HEK293 (cell line): ENCODE data around the gene CCDC170.
A peak's percentile ranks its signal among the peaks of the same experiment; 100 is the strongest.

Source experiments
- CTCF ChIA-PET: fragments of 350-600 bp; formaldehyde crosslinking; extraction: SDS; loops from one replicate; lab custom pipeline; 2021; ENCODE audit warnings: antibody characterized with exemption; lab: Yijun Ruan, JAX
- POLR2A ChIA-PET: fragments of 300-600 bp; formaldehyde crosslinking; extraction: SDS; loops from one replicate; lab custom pipeline; 2020; ENCODE audit warnings: antibody characterized with exemption, inconsistent platforms; lab: Yijun Ruan, JAX
- H3K27ac ChIP-seq: fragments of 200-500 bp; sonication (Bioruptor generic); 2 replicates; pipeline ENCODE4 v1.5.1; 2014; ENCODE audit warnings: low read depth, low read length, control low read depth, inconsistent platforms; ENCODE audit errors: extremely low read depth
- H3K36me3 ChIP-seq, 2 experiments: fragments of 200-500 bp in 1 of 2; sonication (Bioruptor generic) in 1 of 2; 1 replicate in 1 of 2; 2 replicates in 1 of 2; pipeline ENCODE4 v1.5.1; 2014 to 2017; ENCODE audit warnings: inconsistent platforms in 2 of 2, low read length in 2 of 2; ENCODE audit not compliant: control insufficient read depth in 2 of 2, insufficient read depth in 1 of 2
- H3K4me1 ChIP-seq: fragments of 200-500 bp; sonication (Bioruptor generic); 2 replicates; pipeline ENCODE4 v1.5.1; 2014; ENCODE audit warnings: mild to moderate bottlenecking, low read length, inconsistent platforms; ENCODE audit not compliant: control insufficient read depth, insufficient read depth
- H3K4me3 ChIP-seq: 2 replicates; pipeline ENCODE4 v1.5.1; 2011; ENCODE audit warnings: low read depth, mild to moderate bottlenecking, control low read depth, low read length, moderate library complexity
- H3K9me3 ChIP-seq: fragments of 200-500 bp; sonication (Bioruptor generic); 2 replicates; pipeline ENCODE4 v1.5.1; 2014; ENCODE audit warnings: low read depth, low read length, inconsistent platforms; ENCODE audit not compliant: control insufficient read depth, insufficient read depth
- BCL11B ChIP-seq: fragments of 450-650 bp; formaldehyde crosslinking; IDR thresholded peaks from 2 replicates; pipeline ENCODE4 v1.5.1; 2016; ENCODE audit warnings: low read depth, missing biosample characterization, missing genetic modification characterization
- OSR2 ChIP-seq: fragments of 450-650 bp; formaldehyde crosslinking; IDR thresholded peaks from 2 replicates; pipeline ENCODE4 v1.5.1; 2016; ENCODE audit warnings: missing biosample characterization, missing genetic modification characterization
- PRDM1 ChIP-seq: fragments of 450-650 bp; formaldehyde crosslinking; IDR thresholded peaks from 2 replicates; pipeline ENCODE4; 2016; ENCODE audit warnings: missing biosample characterization, missing genetic modification characterization
- SP7 ChIP-seq: fragments of 450-650 bp; formaldehyde crosslinking; IDR thresholded peaks from 2 replicates; pipeline ENCODE4 v1.5.1; 2016; ENCODE audit warnings: missing biosample characterization, missing genetic modification characterization
- ZBTB17 ChIP-seq: fragments of 450-650 bp; formaldehyde crosslinking; IDR thresholded peaks from 2 replicates; pipeline ENCODE4 v1.5.1; 2016; ENCODE audit warnings: missing biosample characterization, missing genetic modification characterization
- ZNF146 ChIP-seq: fragments of 450-650 bp; formaldehyde crosslinking; IDR thresholded peaks from 2 replicates; pipeline ENCODE4 v1.5.1; 2016; ENCODE audit warnings: missing biosample characterization, missing genetic modification characterization
- ZNF223 ChIP-seq: fragments of 450-650 bp; formaldehyde crosslinking; IDR thresholded peaks from 2 replicates; pipeline ENCODE4 v1.5.1; 2016; ENCODE audit warnings: missing biosample characterization, missing genetic modification characterization
- ZNF23 ChIP-seq: fragments of 450-650 bp; formaldehyde crosslinking; IDR thresholded peaks from 2 replicates; pipeline ENCODE4 v1.5.1; 2016; ENCODE audit warnings: missing biosample characterization, missing genetic modification characterization, borderline replicate concordance
- ZNF37A ChIP-seq: fragments of 450-650 bp; IDR thresholded peaks from 2 replicates; pipeline ENCODE4 v1.5.1; 2018; ENCODE audit warnings: missing biosample characterization, missing genetic modification characterization
- ZNF426 ChIP-seq: fragments of 450-650 bp; formaldehyde crosslinking; IDR thresholded peaks from 2 replicates; pipeline ENCODE4 v1.5.1; 2017; ENCODE audit warnings: missing biosample characterization, missing genetic modification characterization, mild to moderate bottlenecking, inconsistent platforms, moderate library complexity
- ZNF624 ChIP-seq: fragments of 450-650 bp; formaldehyde crosslinking; IDR thresholded peaks from 2 replicates; pipeline ENCODE4 v1.5.1; 2017; ENCODE audit warnings: missing biosample characterization, missing genetic modification characterization
- ZNF654 ChIP-seq: fragments of 450-650 bp; formaldehyde crosslinking; IDR thresholded peaks from 2 replicates; pipeline ENCODE4 v1.5.1; 2016; ENCODE audit warnings: low read depth, missing biosample characterization, missing genetic modification characterization
- ZNF837 ChIP-seq: fragments of 450-650 bp; formaldehyde crosslinking; IDR thresholded peaks from 2 replicates; pipeline ENCODE4 v1.5.1; 2016; ENCODE audit warnings: missing biosample characterization, missing genetic modification characterization
- ZSCAN5A ChIP-seq: fragments of 450-650 bp; formaldehyde crosslinking; IDR thresholded peaks from 2 replicates; pipeline ENCODE4 v1.5.1; 2016; ENCODE audit warnings: missing biosample characterization, missing genetic modification characterization
- TF ChIP-seq, protein P1 (sequence below): fragments of 450-650 bp; formaldehyde crosslinking; IDR thresholded peaks from 2 replicates; pipeline ENCODE4 v1.5.1; 2016; ENCODE audit warnings: missing biosample characterization, missing genetic modification characterization
- TF ChIP-seq, protein P2 (sequence below): fragments of 450-650 bp; formaldehyde crosslinking; IDR thresholded peaks from 2 replicates; pipeline ENCODE4 v1.5.1; 2016; ENCODE audit warnings: missing biosample characterization, missing genetic modification characterization

The CCDC170 gene

DNA sequence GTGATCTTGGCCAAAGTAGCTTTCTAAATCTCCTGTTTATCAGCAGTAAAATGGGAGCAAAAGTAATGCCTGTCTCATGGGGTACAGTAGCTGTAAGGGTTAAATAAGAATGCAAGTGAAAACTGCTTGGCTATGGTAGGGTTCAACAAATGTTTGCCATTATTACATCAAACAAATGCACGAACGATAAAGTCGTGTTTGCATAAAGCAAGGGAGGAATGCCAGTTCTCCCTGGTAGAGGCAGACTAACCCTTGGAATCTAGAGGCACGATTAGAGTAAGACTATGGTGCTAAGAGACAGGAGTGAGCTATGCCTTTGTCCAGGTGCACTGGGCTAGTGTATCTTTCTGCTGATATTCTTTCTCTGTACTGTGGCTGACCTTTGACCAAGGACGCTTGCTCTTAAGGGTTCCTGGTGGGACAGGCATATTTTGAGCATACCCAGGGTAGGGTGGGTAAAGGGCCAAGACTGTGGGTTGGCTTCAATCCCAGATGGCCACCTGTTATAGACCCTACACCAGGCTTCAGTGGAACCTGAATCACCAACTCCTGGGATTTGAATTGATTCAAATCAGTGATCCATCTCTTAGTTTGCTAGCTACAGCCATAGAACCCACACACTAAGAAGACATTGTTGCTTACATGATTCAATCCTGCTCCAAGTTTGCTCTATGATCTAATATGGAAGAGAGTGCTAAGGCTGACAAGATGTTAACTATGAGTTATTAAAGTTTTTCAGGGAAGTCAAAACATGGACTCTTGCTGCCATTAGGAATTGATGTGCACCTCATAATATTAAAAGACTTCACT, 139.9 kb downstream of the CCDC170 start:
- H3K4me3 ChIP-seq = no peak overlapping the region
- ChIA-PET CTCF (no interaction called here), POLR2A (no interaction called here)
- no peaks in the 10 kb centered on the region for H3K4me1 ChIP-seq
- H3K9me3 ChIP-seq = no peaks in the 10 kb centered on the region
- TF ChIP-seq ZNF223 (tag by site-specific recombination) = no peak
- TF ChIP-seq, protein P1, sequence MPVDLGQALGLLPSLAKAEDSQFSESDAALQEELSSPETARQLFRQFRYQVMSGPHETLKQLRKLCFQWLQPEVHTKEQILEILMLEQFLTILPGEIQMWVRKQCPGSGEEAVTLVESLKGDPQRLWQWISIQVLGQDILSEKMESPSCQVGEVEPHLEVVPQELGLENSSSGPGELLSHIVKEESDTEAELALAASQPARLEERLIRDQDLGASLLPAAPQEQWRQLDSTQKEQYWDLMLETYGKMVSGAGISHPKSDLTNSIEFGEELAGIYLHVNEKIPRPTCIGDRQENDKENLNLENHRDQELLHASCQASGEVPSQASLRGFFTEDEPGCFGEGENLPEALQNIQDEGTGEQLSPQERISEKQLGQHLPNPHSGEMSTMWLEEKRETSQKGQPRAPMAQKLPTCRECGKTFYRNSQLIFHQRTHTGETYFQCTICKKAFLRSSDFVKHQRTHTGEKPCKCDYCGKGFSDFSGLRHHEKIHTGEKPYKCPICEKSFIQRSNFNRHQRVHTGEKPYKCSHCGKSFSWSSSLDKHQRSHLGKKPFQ = no peak
- no peak for TF ChIP-seq OSR2
- no peak for TF ChIP-seq BCL11B (tag by site-specific recombination)
- no peak for TF ChIP-seq ZBTB17 (tag by site-specific recombination)
- no peak for TF ChIP-seq ZSCAN5A (tag by site-specific recombination)
- TF ChIP-seq ZNF37A (tag by site-specific recombination) = no peak
- H3K27ac ChIP-seq = no peak overlapping the region
- H3K36me3 ChIP-seq = no peaks in the 10 kb centered on the region

- CTCF ChIA-PET = no interaction called here
- H3K4me1 ChIP-seq = no peaks in the 10 kb centered on the region
- H3K27ac ChIP-seq = no peak overlapping the region
- no peak overlapping the region for H3K4me3 ChIP-seq
- POLR2A ChIA-PET = no interaction called here
- no peaks in the 10 kb centered on the region for H3K36me3 ChIP-seq
- H3K9me3 ChIP-seq = no peaks in the 10 kb centered on the region
- TF ChIP-seq ZNF654 (tag by site-specific recombination) = no peak
These were observed 140.5 kb downstream of the CCDC170 start for GRCh38 chr6:151634336-151634720.

GRCh38 chr6:151635741-151636140, 141.9 kb downstream of the CCDC170 start:
- CTCF ChIA-PET = interaction anchor here (1.0 kb wide), 1 partner anchor 8 kb away, joined by 4 read pairs; no protein-coding TSS in a partner anchor
- Histone ChIP-seq H3K4me3 (no peak overlapping the region), H3K27ac (no peak overlapping the region), H3K9me3 (no peaks in the 10 kb centered on the region), H3K36me3 (no peaks in the 10 kb centered on the region), H3K4me1 (no peaks in the 10 kb centered on the region)
- POLR2A ChIA-PET = no interaction called here
- TF ChIP-seq ZNF23 (tag by site-specific recombination) = no peak
- no peak for TF ChIP-seq SP7 (tag by site-specific recombination)
- TF ChIP-seq PRDM1 (tag by site-specific recombination) = no peak
- TF ChIP-seq ZNF426 (tag by site-specific recombination) = no peak
- no peak for TF ChIP-seq ZNF624 (tag by site-specific recombination)

- ChIA-PET CTCF (no interaction called here), POLR2A (no interaction called here)
- Histone ChIP-seq H3K27ac (no peak overlapping the region), H3K4me3 (no peak overlapping the region), H3K4me1 (no peaks in the 10 kb centered on the region), H3K36me3 (no peaks in the 10 kb centered on the region), H3K9me3 (no peaks in the 10 kb centered on the region)
- TF ChIP-seq ZNF146 = peak; percentile 78
- TF ChIP-seq ZNF837 = no peak
- TF ChIP-seq, protein P2, sequence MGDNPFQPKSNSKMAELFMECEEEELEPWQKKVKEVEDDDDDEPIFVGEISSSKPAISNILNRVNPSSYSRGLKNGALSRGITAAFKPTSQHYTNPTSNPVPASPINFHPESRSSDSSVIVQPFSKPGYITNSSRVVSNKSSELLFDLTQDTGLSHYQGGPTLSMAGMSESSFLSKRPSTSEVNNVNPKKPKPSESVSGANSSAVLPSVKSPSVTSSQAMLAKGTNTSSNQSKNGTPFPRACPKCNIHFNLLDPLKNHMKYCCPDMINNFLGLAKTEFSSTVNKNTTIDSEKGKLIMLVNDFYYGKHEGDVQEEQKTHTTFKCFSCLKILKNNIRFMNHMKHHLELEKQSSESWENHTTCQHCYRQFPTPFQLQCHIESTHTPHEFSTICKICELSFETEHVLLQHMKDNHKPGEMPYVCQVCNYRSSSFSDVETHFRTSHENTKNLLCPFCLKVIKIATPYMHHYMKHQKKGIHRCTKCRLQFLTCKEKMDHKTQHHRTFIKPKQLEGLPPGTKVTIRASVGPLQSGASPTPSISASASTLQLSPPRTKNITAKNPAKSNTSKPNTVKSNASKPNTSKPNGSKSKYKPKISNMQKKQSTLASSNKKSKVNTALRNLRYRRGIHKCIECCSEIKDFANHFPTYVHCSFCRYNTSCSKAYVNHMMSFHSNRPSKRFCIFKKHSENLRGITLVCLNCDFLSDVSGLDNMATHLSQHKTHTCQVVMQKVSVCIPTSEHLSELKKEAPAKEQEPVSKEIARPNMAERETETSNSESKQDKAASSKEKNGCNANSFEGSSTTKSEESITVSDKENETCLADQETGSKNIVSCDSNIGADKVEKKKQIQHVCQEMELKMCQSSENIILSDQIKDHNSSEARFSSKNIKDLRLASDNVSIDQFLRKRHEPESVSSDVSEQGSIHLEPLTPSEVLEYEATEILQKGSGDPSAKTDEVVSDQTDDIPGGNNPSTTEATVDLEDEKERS (tag by site-specific recombination) = peak; percentile 81; the same call in 1 of the 2 replicates
These were observed 144.0 kb downstream of the CCDC170 start for GRCh38 chr6:151637814-151638213.
